Neural progenitor cell (in vitro differentiated cells): ENCODE results near the gene SPTBN5. TPM values are rescaled to one million over a fixed set of nuclear protein-coding genes. Genes with fewer than 3 reads are reported as not detected.

Experiments
- DNase-seq: peaks from one replicate; pipeline ENCODE4 v3.0.0-alpha.2; 2016; ENCODE audit warnings: low spot score
- H2AFZ ChIP-seq: fragments of 200-600 bp; sonication (generic); replicated peaks from 2 replicates; pipeline ENCODE4 v1.6.1; 2016; ENCODE audit warnings: antibody characterized with exemption
- H3F3A ChIP-seq: fragments of 200-600 bp; sonication (generic); 2 replicates; pipeline ENCODE4 v1.6.1; 2016; ENCODE audit warnings: antibody characterized with exemption, low read depth
- H3K27ac ChIP-seq: fragments of 200-600 bp; sonication (generic); 2 replicates; pipeline ENCODE4 v1.5.1; 2016; ENCODE audit warnings: mild to moderate bottlenecking
- H3K27me3 ChIP-seq: fragments of 200-600 bp; sonication (generic); 2 replicates; pipeline ENCODE4 v1.6.1; 2016; ENCODE audit warnings: mild to moderate bottlenecking, moderate library complexity
- H3K36me3 ChIP-seq: fragments of 200-600 bp; sonication (generic); 2 replicates; pipeline ENCODE4 v1.5.1; 2016
- H3K4me1 ChIP-seq: fragments of 200-600 bp; sonication (generic); 2 replicates; pipeline ENCODE4 v1.6.1; 2016; ENCODE audit warnings: mixed run types
- H3K4me2 ChIP-seq: fragments of 200-600 bp; sonication (generic); 2 replicates; pipeline ENCODE4 v1.6.1; 2016
- H3K4me3 ChIP-seq: fragments of 200-600 bp; sonication (generic); 2 replicates; pipeline ENCODE4 v1.5.1; 2016
- H3K79me2 ChIP-seq: fragments of 200-600 bp; sonication (generic); 2 replicates; pipeline ENCODE4 v1.6.1; 2016; ENCODE audit warnings: low read depth
- H3K9ac ChIP-seq: fragments of 200-600 bp; sonication (generic); 2 replicates; pipeline ENCODE4 v1.6.1; 2016
- H3K9me3 ChIP-seq: fragments of 200-600 bp; sonication (generic); 2 replicates; pipeline ENCODE4 v1.5.1; 2016; ENCODE audit warnings: low read depth
- H4K20me1 ChIP-seq: fragments of 200-600 bp; sonication (generic); 2 replicates; pipeline ENCODE4 v1.6.1; 2016; ENCODE audit warnings: low read depth
- H3K27ac Mint-ChIP-seq: 3 replicates; pipeline ENCODE4 v1.8.0; 2021; ENCODE audit warnings: mixed read lengths
- H3K27me3 Mint-ChIP-seq: 2 replicates; pipeline ENCODE4 v1.8.0; 2022; ENCODE audit warnings: low read depth, mild to moderate bottlenecking, inconsistent platforms, moderate library complexity, mixed read lengths; ENCODE audit not compliant: insufficient read depth
- H3K36me3 Mint-ChIP-seq: 3 replicates; pipeline ENCODE4 v1.8.0; 2021; ENCODE audit warnings: mixed read lengths
- H3K4me1 Mint-ChIP-seq: 3 replicates; pipeline ENCODE4 v1.8.0; 2021; ENCODE audit warnings: mixed read lengths
- H3K4me3 Mint-ChIP-seq: 3 replicates; pipeline ENCODE4 v1.8.0; 2021; ENCODE audit warnings: mild to moderate bottlenecking, moderate library complexity, mixed read lengths
- H3K9me3 Mint-ChIP-seq: 3 replicates; pipeline ENCODE4 v1.8.0; 2020; ENCODE audit warnings: mixed read lengths
- EZH2 ChIP-seq: fragments of 200-600 bp; sonication (generic); IDR thresholded peaks from 2 replicates; pipeline ENCODE4 v1.6.1; 2017; ENCODE audit warnings: antibody characterized with exemption, mild to moderate bottlenecking, moderate library complexity
- EZH2phosphoT487 ChIP-seq: fragments of 200-600 bp; sonication (generic); IDR thresholded peaks from 2 replicates; pipeline ENCODE4 v1.6.1; 2017; ENCODE audit warnings: antibody characterized with exemption
- total RNA-seq: library from RNA; depleted of rRNA; stranded (reverse); fragments of >200 nt; gene quantifications from 2 replicates; pipeline ENCODE4 v1.2.3, GENCODE V29; 2015; ENCODE audit warnings: low replicate concordance
- TF ChIP-seq, protein P1 (sequence below): fragments of 200-600 bp; sonication (generic); IDR thresholded peaks from 2 replicates; pipeline ENCODE4 v1.5.1; 2017; ENCODE audit warnings: antibody characterized with exemption, mild to moderate bottlenecking

Gene SPTBN5
- total RNA-seq, 1 donor from 2014 or later = not detected

GRCh38 chr15:41919954-41920538, 26.2 kb upstream of the SPTBN5 start:
- no peak overlapping the region for H3K4me2 ChIP-seq
- no peaks in the 10 kb centered on the region for H3K27me3 ChIP-seq
- no peaks in the 10 kb centered on the region for H3K4me1 ChIP-seq
- H3K27ac ChIP-seq = no peak overlapping the region
- no peak overlapping the region for H3K27ac Mint-ChIP-seq
- H3K36me3 Mint-ChIP-seq = peaks cover 2% of the 10 kb centered on the region
- peaks cover 2% of the 10 kb centered on the region for H3K27me3 Mint-ChIP-seq
- no peak for DNase-seq
- no peaks in the 10 kb centered on the region for H3K9me3 Mint-ChIP-seq
- no peak overlapping the region for H2AFZ ChIP-seq
- H3K79me2 ChIP-seq = no peaks in the 10 kb centered on the region
- no peak overlapping the region for H3K9ac ChIP-seq
- H3K36me3 ChIP-seq = no peaks in the 10 kb centered on the region
- H4K20me1 ChIP-seq = no peaks in the 10 kb centered on the region
- H3K4me3 ChIP-seq = no peak overlapping the region
- H3K4me1 Mint-ChIP-seq = peaks cover 25% of the 10 kb centered on the region
- TF ChIP-seq EZH2 = no peak
- H3K4me3 Mint-ChIP-seq = no peak overlapping the region
- no peaks in the 10 kb centered on the region for H3F3A ChIP-seq
- no peaks in the 10 kb centered on the region for H3K9me3 ChIP-seq

DNA sequence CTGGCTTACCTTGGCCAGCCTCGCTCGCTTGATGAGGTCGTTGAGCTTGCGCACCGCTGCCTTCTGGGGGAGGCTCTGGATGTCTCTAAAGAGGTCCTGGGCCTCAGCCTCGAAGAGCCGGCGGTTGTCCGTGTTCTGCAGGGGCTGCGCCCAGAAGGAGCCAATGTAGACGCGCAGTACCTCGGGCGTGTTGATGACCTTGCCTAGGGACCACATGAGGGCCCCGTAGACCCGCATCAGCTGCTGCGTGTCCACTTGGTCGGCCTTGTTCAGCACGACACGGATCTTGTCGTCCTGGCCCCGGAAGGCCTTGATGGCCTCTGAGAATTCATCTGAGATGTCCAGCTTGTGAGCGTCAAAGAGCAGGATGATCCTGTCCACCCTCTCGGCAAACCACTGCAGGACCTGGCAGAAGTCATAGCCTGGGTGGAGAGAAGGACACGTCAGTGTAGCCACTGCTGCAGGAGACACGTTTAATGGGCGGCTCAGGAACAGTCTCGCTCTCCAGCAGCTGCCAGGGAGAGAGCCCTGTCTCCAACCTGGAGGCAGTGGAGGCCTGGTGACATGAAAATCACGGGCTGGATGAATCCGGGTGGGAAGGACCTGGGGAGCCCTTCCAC, 25.5 kb upstream of the SPTBN5 start:
- Histone ChIP-seq H3K4me3 (no peak overlapping the region), H3F3A (no peaks in the 10 kb centered on the region), H3K27ac (no peak overlapping the region), H3K9ac (no peak overlapping the region), H3K36me3 (no peaks in the 10 kb centered on the region), H3K27me3 (no peaks in the 10 kb centered on the region), H3K79me2 (no peaks in the 10 kb centered on the region), H2AFZ (no peak overlapping the region), H4K20me1 (no peaks in the 10 kb centered on the region), H3K4me1 (no peaks in the 10 kb centered on the region), H3K4me2 (no peak overlapping the region), H3K9me3 (no peaks in the 10 kb centered on the region)
- no peak overlapping the region for H3K4me3 Mint-ChIP-seq
- peaks cover 2% of the 10 kb centered on the region for H3K27me3 Mint-ChIP-seq
- TF ChIP-seq, protein P1, sequence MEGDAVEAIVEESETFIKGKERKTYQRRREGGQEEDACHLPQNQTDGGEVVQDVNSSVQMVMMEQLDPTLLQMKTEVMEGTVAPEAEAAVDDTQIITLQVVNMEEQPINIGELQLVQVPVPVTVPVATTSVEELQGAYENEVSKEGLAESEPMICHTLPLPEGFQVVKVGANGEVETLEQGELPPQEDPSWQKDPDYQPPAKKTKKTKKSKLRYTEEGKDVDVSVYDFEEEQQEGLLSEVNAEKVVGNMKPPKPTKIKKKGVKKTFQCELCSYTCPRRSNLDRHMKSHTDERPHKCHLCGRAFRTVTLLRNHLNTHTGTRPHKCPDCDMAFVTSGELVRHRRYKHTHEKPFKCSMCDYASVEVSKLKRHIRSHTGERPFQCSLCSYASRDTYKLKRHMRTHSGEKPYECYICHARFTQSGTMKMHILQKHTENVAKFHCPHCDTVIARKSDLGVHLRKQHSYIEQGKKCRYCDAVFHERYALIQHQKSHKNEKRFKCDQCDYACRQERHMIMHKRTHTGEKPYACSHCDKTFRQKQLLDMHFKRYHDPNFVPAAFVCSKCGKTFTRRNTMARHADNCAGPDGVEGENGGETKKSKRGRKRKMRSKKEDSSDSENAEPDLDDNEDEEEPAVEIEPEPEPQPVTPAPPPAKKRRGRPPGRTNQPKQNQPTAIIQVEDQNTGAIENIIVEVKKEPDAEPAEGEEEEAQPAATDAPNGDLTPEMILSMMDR = no peak
- TF ChIP-seq EZH2 (no peak), EZH2phosphoT487 (no peak)
- no peak overlapping the region for H3K27ac Mint-ChIP-seq
- H3K36me3 Mint-ChIP-seq = peaks cover 2% of the 10 kb centered on the region
- no peak for DNase-seq
- H3K4me1 Mint-ChIP-seq = peaks cover 25% of the 10 kb centered on the region
- H3K9me3 Mint-ChIP-seq = no peaks in the 10 kb centered on the region

- no peak overlapping the region for H2AFZ ChIP-seq
- no peak for TF ChIP-seq EZH2
- TF ChIP-seq EZH2phosphoT487 = no peak
- TF ChIP-seq, protein P1 = no peak
- no peaks in the 10 kb centered on the region for H3F3A ChIP-seq
- H3K36me3 ChIP-seq = no peaks in the 10 kb centered on the region
- no peak overlapping the region for H3K9ac ChIP-seq
- H3K9me3 Mint-ChIP-seq = no peaks in the 10 kb centered on the region
- peaks cover 25% of the 10 kb centered on the region for H3K4me1 Mint-ChIP-seq
- no peaks in the 10 kb centered on the region for H3K4me1 ChIP-seq
- H3K4me3 ChIP-seq = no peak overlapping the region
- H3K4me3 Mint-ChIP-seq = no peak overlapping the region
- no peaks in the 10 kb centered on the region for H3K27me3 ChIP-seq
- H3K4me2 ChIP-seq = no peak overlapping the region
- H3K36me3 Mint-ChIP-seq = peaks cover 2% of the 10 kb centered on the region
- no peak for DNase-seq
- no peak overlapping the region for H3K27ac Mint-ChIP-seq
- H3K27ac ChIP-seq = no peak overlapping the region
- no peaks in the 10 kb centered on the region for H3K79me2 ChIP-seq
- H3K27me3 Mint-ChIP-seq = peaks cover 2% of the 10 kb centered on the region
- H3K9me3 ChIP-seq = no peaks in the 10 kb centered on the region
- H4K20me1 ChIP-seq = no peaks in the 10 kb centered on the region
Measured at GRCh38 chr15:41918506-41919126, 24.8 kb upstream of the SPTBN5 start.
